Stimulated activated CD4-positive, alpha-beta T cell treated with anti-CD3 and anti-CD28 coated beads, Interleukin-4, amount 100 ng/mL, for 48 hours (primary cell): Measurements from ENCODE around the gene WNT3.
"Not testable (repeated sequence)": the region's sequence is repeated elsewhere in the genome, so short reads cannot be mapped to it uniquely, and the experiment has no call there.

ENCODE experiments used
- DNase-seq, 2 donors: peaks; one replicate each; pipeline ENCODE4 v3.0.0-alpha.2; 2020; ENCODE audit warnings: low read depth in 2 of 2

The WNT3 gene, protein sequence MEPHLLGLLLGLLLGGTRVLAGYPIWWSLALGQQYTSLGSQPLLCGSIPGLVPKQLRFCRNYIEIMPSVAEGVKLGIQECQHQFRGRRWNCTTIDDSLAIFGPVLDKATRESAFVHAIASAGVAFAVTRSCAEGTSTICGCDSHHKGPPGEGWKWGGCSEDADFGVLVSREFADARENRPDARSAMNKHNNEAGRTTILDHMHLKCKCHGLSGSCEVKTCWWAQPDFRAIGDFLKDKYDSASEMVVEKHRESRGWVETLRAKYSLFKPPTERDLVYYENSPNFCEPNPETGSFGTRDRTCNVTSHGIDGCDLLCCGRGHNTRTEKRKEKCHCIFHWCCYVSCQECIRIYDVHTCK

DNA sequence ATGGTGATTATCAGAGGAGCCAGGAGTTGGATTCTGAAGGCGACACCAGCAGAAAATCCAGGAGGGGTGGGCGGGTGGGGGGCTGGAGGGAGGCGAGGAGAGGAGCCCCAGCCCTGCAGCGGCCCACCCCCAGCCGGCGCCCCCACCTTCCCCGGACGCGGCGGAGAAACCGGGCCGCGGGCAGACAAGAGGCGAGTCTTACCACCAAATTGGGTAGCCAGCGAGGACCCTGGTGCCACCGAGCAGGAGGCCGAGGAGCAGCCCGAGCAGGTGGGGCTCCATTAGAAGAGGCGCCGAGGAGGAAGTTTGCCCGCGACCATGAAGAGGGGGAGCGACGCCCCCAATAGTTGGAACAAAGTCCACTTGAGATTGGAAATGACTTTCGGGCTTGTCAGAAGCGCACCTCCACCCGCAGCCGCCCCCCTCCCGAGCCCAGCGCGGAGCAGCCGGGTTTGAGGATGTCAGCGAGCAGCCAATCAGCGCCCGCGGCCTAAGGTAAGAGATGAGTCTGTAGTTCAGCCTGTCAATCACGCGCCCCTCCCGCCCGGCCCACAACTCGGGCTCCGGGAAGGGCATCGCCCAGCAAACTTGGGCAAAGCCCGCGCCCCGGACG, at the start of gene WNT3:
WNT3 (minus strand) TSS at position 377 of the 613 bp plus-strand sequence; CDS start at position 282, 95 bp downstream.
- DNase-seq: peak; percentile 38 to 40

DNA sequence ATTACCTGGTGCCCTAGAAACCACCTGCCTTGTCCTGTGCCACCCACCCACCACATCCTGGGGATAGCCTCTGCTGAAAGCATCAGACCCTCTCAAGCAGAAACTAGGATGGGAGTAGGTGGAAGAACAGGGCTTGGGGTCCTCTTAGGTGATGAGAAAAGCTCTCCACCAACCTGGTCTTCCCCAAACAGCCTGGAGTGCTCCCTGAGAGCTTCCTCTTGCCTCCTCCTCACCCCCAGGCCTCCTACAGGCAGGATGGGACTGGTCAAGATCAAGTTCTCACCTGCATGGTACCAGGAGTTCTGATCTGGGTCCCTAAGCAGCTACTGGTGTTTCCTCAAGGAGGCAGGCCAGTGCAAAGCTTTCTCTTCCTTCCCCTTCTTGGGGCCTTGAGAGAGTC, 48.3 kb upstream of the WNT3 start:
- DNase-seq: no peak

DNA sequence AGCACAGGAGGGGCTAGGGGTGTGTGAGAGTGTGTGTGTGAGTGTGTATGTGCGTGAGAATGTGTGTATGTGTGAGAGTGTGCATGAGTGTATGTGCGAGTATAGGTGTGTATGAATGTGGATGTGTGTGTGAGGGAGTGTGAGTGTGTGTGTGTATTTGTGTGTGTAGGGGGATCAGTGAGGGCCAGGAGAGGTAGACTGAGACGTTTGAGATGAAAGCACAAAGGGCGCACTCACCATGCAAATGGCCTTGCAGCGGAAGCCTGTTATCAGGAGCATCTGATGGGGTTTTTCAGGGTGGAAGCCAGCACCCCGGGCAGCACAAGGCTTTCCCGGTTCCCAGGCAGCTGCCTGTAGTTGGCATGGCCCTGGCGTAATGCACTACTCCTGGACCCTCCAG, 47.8 kb upstream of the WNT3 start:
- no peak for DNase-seq

DNA sequence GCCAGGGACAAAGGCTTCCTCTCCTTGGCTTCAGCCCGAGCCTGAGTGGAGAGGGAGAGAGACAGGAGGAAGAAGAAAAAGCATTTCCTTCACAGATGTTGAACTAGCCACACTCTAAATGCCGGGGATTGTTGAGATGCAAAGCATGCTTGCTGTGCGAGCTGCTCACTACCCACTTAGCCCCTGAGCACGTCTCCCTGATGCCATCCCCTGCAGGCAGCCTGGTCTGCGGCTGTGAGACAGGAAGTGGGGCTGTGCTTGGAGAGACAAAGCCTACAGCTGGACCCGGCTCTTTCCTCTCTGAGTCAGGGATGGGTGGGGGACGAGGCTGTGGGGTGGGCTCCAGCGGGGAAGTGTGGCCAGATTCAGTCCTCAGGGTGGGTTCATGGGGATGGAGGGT, 46.6 kb upstream of the WNT3 start:
- DNase-seq: no peak

DNA sequence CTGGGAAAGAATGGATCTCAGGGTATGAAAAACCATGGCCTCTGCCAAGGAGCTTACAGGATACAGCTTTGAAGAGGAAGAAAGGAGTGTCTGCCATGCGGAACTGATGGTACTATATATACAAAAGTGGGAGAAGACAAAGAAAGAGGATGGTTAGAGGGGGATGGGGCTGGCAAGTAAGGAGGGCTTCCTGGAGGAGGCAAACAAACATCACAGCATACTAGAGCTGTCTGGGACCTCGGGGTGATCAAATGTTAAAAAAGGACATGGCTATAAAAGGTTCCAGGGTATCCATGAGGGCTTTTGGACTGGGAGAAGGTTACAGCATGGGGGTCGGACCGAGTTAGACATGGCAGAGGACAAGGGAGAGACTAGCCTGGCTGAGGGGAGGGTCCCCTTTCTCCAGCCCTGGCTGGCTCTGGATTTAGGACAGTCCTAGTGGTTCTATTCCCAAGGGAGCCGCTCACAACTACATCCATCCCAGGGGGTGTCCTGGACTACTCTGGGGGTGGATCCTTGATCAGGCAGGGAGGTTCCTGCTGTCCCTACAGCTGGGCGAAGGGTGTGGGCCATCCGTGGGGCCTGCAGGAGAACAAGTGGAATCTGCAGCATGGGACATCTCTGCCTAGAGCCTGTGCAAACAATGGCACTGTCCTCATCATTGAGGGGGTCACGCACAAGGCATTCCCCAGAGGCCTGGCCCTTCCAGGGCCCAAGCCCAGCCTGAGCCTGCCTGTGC, 45.1 kb upstream of the WNT3 start:
- DNase-seq: no peak

DNA sequence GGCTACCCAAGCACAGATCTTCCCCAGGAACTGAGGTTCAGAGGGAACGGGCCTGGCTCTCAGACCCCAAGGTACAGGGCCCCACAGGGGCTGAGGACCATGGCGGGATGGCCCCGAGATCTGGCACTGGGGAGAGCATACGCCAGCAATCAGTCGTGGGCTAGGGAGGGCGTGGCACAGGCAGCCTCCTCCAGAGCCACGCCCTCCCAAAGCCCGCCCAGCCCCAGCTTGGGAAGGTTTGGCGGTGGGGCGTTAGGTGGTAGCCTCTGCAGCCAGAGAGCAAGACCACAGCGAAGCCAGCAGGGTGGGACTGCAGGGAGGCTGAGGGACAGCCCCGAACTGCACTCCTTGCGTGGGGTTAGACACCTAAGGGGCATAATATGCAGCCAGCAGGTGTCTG, 44.5 kb upstream of the WNT3 start:
- DNase-seq: no peak

DNA sequence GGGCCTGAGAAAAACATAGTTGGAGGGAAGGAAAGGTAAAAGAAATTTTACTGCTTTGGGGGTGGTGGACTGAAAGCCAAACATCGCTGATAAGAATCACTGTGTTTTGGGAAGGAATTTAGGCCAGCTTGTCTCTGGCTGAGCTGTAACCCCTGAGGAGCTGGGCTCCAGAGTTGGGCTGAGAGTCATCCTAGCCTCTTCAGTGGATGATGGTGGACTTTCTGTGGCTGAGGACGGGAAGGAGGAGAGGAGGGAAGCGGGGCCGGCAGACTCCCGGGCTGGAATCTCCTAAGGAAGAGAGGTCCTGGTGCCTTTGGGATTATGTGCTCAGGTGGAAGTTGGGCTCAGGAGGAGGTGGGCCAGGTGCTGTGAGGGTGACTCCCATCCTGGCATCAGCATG, 41.5 kb upstream of the WNT3 start:
- no peak for DNase-seq

DNA sequence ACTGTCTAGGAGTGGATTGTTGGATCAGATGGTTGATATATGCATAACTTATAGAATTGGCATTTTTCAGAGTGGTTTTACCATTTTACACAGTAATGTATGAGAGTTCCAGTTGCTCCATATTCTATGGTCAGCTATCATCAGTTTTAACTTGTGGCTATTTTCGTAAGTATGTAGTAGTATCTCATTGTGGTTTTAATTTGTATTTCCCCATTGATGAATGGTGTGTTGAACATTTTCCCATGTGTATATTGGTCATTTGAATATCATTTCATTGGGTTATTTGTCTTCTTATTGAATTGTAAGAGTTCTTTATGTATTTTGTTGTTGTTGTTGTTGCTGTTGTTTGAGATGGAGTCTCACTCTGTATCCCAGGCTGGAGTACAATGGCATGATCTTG, 39.1 kb upstream of the WNT3 start:
- DNase-seq: no peak

DNA sequence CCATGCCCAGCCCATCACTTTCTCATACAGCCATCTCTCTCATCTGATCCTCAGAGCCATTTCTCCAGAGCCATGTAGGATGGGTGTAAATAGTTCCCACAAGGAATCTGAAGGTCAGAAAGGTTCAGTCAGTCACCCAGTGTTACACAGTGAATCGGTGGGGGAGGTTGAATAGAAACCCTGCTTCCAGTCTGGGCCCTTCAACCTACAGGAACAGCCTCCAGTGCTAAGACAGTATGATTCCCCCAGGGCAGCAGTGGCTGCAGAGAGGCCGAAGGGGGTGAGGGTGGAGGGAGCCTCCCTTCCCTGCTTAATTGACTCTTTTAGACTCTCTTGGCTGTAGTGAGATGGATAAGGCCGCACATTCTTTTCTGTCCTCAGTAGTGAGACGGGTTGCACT, 36.5 kb upstream of the WNT3 start:
- no peak for DNase-seq

DNA sequence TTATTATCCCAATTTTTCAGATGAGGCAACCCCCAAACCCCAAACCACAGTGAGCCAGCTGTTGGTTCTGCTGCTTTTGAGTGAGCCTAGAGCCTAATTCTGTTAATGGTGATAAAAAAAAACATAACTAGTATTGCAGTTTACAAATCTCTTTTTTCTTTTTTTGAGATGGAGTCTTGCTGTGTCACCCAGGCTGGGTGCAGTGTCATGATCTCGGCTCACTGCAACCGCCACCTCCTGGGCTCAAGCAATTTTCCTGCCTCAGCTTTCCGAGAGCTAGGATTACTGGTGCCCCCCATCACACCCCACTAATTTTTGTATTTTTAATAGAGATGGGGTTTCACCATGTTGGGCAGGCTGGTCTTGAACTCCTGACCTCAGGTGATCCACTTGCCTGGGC, 36.0 kb upstream of the WNT3 start:
- no peak for DNase-seq

DNA sequence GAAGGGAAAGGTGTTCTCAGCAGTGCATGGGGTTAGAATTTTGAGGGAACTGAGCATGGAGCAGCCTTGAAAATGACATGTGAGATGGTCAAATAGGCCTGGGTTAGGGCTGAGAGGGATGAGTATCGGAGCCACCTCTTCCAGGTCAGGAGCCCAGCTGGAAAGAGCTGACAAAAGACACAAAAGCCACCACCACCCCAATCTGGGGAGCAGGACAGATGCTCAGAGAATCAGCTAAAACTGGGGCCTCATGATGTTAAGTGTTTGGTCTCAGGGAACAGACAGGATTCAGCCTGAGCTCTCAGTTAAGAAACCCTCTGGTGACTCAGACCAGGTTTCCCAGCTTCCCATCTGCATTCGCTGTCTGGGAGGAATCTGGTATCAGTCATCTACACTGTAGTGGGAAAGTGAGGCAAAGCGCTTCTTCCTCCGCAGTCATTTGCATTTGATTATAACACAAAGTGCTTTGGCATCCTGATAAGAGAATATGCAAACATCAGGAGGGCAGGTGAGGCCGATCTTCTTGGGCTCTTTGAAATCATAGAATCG, 35.5 kb upstream of the WNT3 start:
- DNase-seq: no peak

DNA sequence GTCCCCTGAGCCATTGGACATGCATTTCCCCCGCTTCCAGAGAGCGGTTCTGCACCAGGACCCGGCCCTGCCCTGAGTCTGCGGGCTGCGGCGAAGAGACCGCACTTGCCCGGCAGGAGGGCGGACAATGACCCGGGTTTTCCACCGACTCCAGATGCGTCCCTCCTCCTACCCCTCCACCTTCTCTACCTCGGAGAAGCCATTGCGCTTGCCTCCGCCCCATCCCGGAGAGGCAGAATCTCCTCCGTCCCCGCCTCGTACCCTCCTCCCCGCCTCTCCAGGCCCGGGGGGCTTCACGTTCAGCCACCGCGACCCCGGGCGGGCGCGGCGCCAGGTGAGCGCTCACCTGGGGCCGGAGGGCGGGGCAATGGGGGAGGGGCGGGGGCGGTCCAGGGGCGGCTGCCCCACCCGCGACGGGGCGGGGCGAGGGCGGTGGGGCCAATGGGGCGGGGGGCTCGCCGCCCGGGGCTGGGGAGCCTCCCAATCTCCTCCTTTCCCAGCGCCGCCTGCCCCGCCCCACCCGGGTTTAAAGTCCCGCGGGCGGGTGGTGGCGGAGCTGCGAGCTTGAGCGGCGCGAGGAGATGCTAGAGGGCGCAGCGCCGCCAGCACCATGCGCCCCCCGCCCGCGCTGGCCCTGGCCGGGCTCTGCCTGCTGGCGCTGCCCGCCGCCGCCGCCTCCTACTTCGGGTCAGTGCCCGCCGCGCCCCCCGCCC, 32.7 kb upstream of the WNT3 start, which contains the start of gene WNT9B:
WNT9B (plus strand) TSS at position 555 of the 713 bp plus-strand sequence; CDS start at position 611, 56 bp downstream.
- DNase-seq: no peak

DNA sequence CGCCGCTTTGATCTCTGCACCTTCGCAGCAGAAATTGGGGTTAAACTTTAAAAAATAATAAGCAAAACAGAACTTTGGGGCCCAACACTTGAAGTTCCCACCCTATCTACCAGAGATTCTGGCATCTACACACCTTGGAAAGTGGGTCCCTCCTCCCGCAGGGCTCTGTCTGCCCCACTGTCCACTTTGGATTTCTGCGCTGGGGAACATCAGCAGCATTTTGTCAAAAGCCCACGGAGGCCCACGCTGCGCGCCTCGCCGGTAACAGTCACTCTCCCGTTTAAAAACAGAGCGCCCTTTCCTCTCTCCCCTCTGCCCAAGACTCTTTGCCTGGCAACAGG, 32.2 kb upstream of the WNT3 start:
- DNase-seq: no peak

DNA sequence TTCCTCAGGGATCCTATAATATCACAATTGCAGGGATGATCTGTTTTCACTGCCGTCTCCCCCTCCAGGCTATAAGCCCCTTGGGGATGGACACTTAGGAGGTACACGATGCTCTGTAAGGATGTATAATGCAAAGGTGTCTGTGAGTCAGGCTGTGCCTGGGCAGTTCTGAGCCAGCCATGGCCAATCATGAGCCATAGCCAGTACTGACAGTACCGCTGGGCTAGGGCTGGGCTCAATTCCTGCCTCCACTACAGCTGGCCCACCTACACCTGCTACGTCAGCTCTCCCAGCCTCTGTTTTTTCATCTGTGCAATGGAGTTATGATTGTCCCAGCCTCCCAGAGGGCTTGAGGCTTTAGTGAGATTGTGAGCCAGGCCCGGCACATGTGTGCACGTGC, 30.0 kb upstream of the WNT3 start:
- DNase-seq: no peak

DNA sequence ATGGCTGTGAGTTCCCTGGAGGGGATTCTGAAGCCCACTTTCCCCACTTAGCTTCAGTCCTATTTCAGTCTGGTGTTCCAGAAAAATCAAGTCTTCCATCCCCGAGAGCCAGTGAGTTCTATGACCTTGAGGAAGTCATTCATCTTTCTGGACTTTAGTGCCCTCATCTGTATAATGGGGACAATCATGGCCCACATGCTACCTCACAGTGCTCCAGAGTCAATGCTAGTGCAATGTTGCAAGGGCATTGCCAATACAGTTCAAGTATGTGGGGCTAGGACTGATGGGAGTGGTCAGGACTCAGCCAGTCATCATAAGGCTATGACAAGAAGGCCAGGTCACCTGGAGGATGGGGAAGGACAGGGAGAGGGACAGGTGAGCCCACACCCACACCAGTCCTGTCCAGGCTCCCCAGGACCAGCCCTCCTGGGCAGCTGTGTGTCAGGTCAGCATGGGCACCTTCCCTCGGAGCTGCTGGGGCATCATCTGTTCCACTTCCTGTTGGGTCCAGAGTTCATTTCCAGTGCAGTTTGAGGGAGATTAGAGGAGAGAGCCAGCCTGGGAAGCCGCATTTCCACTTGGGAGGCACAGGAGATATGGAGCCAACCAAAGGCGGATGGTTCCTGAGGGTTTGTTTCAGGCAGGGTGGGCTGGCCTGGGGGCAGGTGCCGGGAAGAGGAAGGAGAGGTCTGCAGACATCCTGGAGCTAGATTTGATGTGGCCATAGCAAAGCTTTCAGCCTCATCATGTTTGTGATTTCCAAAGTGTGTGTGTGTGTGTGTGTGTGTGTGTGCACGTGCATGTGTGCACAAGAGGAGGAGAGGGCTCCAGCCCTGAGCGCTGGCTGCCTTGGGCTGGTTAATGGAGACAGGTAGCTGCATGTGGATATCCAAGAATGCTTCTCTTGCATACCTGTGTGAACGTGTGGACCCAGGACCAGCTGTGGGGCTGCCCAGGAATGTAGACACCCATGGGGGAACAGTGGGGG, 29.0 kb upstream of the WNT3 start:
- no peak for DNase-seq

DNA sequence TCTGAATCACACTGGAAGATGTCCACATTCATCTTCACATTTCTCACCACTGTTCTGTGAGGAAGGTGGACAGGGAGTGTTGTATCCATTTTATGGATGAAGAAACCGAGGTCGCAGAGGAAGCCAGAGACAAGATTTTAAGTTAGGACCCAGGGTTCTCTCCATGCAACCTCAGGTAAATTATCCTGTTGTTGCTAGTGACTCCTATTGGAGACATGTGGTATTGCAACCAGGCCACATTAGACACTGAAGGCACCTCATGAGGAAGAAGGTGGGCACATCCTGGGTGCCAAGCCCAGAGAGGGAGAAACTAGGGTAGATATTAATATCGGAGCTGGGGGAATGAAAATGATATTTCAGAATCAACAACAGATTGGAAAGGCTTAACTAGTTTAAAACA, 24.3 kb upstream of the WNT3 start:
- no peak for DNase-seq

DNA sequence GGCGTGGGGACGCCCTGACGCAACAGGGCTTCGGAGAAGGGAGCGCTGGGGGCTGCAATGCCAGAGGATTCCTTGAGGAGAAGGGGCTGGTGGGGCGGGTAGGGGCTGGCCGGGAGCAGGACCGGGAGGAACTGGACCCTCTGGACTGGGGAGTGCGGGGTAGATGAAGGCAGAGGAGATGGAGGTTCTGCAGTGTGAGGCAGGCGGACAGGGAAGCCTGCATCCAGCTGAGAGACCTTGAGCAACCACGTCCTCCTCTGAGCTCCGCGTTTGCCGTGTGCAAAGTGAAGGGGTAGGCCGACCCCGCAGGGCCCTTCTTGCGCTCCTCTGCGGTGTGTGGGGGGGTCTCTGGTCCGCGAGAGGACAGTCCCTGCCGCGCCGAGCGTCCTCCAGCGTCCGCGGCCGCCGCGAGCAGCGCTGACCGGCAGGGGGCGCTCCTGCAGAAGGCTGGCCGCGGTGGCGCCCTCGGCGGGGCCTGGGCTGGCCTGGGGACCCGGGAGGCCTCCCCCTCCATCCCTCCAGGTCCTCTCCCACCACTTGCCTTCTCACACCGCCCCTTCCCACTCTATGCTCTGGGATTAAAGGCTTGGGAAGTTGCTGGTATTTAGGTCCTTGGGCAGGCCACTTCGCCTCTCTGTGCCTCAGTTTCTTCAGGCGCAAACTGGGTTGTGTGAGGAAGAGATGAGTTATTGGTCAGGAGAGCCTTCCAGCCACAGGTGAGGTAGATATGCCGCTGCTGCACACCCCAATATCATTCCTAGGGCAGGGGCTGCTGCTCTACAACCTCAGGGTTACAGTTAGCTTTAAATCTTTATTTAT, 23.3 kb upstream of the WNT3 start:
- DNase-seq: peak in 1 of 2 donors; percentile 34

DNA sequence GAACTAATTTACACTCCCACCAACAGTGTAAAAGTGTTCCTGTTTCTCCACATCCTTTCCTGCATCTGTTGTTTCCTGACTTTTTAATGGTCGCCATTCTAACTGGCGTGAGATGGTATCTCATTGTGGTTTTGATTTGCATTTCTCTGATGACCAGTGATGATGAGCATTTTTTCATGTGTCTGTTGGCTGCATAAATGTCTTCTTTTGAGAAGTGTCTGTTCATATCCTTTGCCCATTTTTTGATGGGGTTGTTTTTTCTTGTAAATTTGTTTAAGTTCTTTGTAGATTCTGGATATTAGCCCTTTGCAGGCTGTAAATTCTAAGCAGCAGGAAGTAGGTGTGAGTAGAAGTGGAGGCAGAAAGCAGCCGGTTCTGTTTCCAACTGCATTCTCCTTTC, 22.1 kb upstream of the WNT3 start:
- DNase-seq: not testable (repeated sequence)

DNA sequence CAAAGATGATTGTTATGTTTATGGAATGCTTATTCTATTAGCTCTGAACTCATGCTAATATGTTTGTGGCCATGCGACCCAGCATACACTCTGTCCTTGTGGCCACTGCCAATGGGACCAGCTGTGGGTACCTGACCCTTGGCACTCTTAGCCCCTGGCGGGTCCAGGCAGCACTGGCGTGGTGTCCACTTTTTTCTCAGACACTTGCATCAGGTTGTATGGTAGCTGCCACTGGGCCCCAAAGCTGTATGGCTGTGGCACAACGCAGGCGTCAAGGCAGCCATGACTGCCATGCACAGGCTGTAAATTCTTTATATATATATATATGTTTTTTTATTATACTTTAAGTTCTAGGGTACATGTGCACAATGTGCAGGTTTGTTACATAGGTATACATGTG, 20.7 kb upstream of the WNT3 start:
- no peak for DNase-seq

DNA sequence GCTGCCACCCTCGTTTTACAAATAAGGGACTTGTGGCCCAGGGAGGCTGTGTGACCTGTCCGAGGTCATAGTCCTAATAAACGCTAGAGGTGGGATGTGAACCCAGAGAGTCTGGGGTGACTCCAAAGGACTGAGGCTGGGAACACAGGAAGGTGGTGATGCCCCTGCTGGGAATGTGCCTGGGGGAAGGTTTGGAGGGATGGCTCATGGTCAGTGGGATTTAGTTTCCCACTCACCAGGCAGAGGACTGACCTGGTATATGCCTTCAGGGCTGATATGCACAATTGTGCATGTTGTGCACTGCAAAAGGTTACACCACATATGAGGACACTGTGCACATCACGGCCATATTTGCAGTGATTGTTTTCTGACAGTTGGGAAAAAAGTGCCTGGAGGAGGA, 19.0 kb upstream of the WNT3 start:
- no peak for DNase-seq
